WI38 (cell line): ENCODE measurements around the gene C6orf58.
"Not testable (repeated sequence)": the region's sequence is repeated elsewhere in the genome, so short reads cannot be mapped to it uniquely, and the experiment has no call there.

Experiments used
- H3K4me3 ChIP-seq: 2 replicates; pipeline ENCODE4 v1.5.1; 2011; ENCODE audit warnings: low read depth, mild to moderate bottlenecking, control low read depth, low read length
- CTCF ChIP-seq: IDR thresholded peaks from 2 replicates; pipeline ENCODE4 v1.5.1; 2012; ENCODE audit warnings: low read depth, mild to moderate bottlenecking, control low read depth, low read length

Gene C6orf58

GRCh38 chr6:127589135-127589534 is 12.2 kb downstream of the C6orf58 start:
- H3K4me3 ChIP-seq = no peak overlapping the region

GRCh38 chr6:127590344-127590743 is 13.4 kb downstream of the C6orf58 start:
- TF ChIP-seq CTCF = no peak
- no peak overlapping the region for H3K4me3 ChIP-seq

More at GRCh38 chr6:127589135-127589534, 12.2 kb downstream of the C6orf58 start:
- TF ChIP-seq CTCF = no peak

- H3K4me3 ChIP-seq = no peak overlapping the region
- TF ChIP-seq CTCF = no peak
Observed at GRCh38 chr6:127592964-127593363, 16.0 kb downstream of the C6orf58 start.

GRCh38 chr6:127593456-127593855 is 16.5 kb downstream of the C6orf58 start:
- H3K4me3 ChIP-seq = not testable (repeated sequence)

GRCh38 chr6:127606131-127606562 is 29.2 kb downstream of the C6orf58 start:
- no peak overlapping the region for H3K4me3 ChIP-seq
- TF ChIP-seq CTCF = no peak

- TF ChIP-seq CTCF = no peak
- H3K4me3 ChIP-seq = no peak overlapping the region
Observed at GRCh38 chr6:127608554-127609270, 31.7 kb downstream of the C6orf58 start.

- TF ChIP-seq CTCF = no peak
- no peak overlapping the region for H3K4me3 ChIP-seq
Observed at GRCh38 chr6:127618729-127619128, 41.8 kb downstream of the C6orf58 start.

- no peak overlapping the region for H3K4me3 ChIP-seq
- TF ChIP-seq CTCF = no peak
Observed at GRCh38 chr6:127630800-127631199, 53.8 kb downstream of the C6orf58 start.
